Amniotic stem cell (primary cell): ENCODE results near the gene ANXA2R.
A peak's percentile ranks its signal among the peaks of the same experiment; 100 is the strongest.

Source experiments
- DNase-seq: peaks from one replicate; lab custom pipeline; 2025; lab: John Stamatoyannopoulos, UW

The ANXA2R gene

DNA sequence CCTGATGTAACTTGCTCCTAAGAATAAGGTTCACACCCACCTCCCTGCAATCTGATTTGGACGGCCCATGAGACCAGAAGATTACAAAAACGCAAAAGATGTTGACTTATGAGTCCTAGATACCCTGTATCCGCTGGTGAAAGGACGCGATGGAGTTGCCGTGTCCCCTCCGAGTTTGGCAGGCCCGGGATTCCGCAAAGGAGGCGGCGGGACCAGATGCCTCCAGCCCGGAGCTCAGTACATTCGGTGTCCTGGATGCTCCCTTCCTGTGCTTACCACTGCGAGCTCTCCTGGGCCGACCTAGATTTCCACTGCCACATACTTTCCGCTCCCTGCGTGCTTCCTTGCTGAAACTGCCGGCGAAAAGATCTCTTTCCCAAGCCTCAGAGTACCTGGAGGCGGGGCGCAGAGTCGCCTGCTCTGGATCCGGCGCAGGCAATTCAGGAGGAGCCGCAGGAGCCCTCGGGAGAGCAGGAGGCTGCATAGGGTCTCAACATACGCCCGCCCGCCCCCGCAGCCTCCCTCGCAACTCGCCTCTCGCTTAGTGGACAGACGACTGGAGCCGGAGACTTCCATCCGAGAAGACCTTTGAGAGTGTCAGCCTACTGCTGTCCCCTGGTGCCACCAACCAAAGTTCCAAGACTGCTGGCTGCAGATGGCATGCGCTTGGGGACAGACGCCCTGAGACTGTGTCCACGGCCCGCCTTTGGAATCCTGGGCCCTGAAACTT is 39.8 kb downstream of the ANXA2R start:
- no peak for DNase-seq

GRCh38 chr5:42995360-42995751 is 44.8 kb downstream of the ANXA2R start:
- DNase-seq: no peak

DNA sequence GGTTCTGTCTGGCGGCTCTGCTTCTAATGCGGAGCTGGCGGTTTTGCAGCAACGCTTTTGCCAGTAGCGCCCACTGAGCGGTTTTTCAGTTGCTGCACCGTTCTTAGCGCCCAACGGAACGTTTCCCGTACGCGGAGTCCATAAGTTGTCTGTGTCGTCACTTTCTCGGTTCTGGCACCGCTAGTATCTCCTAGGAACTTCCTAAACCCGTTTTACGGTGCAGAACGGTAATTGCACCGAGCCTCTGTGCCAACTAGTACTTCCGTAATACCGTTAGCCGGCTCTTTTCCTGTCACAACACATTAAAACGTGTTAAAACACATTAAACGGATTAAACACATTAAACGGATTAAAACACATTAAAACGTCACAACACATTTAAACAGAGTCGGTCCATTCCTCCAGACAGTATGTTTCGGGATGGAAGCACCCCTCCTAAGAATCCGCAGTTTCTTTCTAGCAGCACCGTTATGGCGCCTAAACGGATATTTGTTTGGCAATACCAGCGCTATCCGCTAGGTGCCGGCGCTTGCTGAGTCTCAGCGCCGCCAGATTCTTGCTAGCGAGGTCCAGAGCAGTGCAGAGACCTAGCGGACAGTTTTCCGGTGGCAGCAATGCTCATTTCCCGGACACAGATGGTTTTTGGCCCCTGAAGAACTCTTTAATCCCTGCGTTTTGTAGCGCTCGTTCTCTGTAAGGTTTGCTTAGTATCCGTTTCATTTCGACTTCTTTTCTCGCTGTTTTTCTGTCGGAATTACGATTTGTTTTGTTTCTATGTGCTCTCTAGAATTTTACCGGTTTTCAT is 45.4 kb downstream of the ANXA2R start:
- DNase-seq: peak; percentile 92

- DNase-seq: no peak
Measured at GRCh38 chr5:42994246-42994554, 45.9 kb downstream of the ANXA2R start.

- DNase-seq: peak; percentile 28
Measured at GRCh38 chr5:42993516-42994245, 46.4 kb downstream of the ANXA2R start.

DNA sequence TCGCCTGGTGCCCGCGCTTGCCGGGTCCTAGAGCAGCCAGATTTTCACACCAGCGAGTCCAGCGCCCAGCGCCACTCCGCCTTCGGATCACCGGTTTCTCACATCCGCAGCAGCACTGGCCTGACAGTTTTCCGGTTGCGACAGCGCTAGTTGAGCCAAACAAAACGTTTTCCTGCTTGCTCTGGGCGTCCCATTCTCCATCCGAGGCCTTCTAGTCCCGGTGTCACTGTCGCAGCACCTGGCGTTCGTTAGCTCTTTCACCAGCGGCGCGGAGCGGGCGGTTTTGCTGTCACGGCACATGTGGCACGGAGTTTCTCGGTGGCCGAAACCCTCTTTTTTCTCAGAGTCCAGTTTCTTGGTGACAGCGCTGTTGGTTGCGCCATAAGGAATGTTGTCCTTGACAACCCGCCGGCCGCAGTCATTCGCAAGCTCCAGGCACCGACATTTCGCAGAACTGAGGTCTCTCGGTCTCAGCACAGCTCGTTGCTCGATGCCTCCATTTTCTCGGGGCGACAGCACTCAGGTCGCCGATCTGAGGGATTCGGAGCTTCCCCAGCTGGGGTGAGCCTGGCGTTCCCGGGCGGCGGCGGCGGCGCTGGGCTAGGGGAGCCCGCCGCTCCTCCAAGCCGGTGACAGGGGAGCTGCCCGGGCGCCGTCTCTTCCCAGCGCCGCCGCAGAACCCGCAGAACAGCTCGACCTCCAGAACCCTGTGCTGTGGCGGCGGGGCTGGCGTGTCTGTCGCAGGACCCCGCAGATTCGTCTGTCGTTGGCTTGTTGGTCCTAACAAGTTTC is 47.8 kb downstream of the ANXA2R start:
- peak; percentile 42 for DNase-seq

DNA sequence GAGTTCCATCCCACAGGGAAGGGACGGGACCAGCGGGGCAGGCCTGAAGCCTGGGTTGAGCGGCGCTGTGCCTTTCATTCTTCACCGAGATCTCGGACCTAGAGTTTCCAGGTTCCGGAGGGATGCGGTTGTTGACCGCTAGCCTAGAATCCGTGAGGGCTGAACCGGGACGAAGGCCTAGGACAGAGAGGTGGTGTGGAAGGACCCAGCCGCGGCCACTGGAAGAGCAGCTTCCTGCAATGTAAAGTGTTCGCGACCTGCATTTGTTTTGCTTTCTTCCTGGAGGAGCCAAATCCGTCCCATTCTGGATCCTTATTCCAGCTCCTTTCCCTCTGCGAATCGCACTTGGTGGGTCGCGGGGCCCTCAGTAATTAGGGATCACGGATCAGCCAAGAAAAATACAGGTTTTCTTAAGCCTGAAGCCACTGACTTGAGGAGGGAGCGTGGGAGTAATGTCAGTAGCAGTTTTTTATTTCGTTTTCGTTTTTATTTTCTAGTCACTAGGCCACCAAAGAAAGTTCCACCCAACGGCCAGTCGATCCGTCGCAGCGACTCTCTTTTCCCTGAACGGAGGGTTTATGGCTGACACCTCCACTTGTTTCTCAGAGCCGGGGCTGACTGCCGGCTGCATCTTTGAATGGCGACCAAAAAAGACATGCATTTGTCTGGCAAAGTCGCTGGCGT is 48.6 kb downstream of the ANXA2R start:
- DNase-seq: no peak

- no peak for DNase-seq
Measured at GRCh38 chr5:42990892-42991291, 49.2 kb downstream of the ANXA2R start.
